Measurements from ENCODE around the gene TLNRD1.

TLNRD1 gene

DNA sequence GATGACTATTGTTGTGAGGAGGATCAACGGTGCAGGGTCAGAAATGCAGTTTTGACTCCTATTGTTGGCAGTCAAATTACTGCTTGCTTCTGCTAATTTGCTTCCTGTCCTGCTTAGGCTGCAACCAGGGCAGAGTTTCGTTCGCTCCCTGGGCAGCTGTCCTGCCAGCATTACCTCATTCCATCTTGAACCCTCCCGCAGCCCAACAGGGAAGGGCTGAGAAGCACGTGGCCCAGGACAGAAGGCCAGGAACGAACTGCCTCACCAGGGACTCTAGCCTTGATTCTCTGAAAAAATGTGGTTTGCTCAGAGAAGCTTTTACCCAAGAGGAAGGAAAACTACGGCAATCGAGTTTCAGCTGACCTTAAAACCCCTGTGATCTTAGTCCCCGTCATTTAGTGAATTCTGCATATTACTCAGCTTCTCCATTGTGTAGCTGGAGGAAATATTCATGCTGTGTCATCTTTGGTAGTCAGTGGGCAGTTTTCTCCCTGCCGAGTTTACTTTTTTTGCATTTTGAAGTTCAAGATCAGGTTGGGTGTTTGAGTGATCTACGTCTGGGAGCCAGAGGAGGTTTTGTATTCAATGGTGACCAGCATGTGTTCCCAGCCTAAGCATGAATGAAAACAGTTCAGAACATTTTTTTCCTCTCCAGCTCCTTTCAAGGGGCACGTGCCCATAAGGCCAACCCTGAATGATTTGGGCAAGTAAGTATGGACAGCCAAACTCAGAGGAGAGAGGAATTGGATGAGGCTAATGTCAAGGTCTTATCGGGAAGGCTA is 23.0 kb downstream of the TLNRD1 start:
- in situ Hi-C loops (cut with MboI; ENCODE audit: low sequenced_read_pairs, unreplicated experiment) = no loop called here
- DNase-seq (ENCODE audit: low spot score) = peak; percentile 77
- TF ChIP-seq, protein P1, sequence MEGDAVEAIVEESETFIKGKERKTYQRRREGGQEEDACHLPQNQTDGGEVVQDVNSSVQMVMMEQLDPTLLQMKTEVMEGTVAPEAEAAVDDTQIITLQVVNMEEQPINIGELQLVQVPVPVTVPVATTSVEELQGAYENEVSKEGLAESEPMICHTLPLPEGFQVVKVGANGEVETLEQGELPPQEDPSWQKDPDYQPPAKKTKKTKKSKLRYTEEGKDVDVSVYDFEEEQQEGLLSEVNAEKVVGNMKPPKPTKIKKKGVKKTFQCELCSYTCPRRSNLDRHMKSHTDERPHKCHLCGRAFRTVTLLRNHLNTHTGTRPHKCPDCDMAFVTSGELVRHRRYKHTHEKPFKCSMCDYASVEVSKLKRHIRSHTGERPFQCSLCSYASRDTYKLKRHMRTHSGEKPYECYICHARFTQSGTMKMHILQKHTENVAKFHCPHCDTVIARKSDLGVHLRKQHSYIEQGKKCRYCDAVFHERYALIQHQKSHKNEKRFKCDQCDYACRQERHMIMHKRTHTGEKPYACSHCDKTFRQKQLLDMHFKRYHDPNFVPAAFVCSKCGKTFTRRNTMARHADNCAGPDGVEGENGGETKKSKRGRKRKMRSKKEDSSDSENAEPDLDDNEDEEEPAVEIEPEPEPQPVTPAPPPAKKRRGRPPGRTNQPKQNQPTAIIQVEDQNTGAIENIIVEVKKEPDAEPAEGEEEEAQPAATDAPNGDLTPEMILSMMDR (IDR thresholded peaks at IDR 0.05; ENCODE audit: borderline replicate concordance, control extremely low read depth, extremely low read depth, insufficient read depth, missing control alignments) = no peak

DNA sequence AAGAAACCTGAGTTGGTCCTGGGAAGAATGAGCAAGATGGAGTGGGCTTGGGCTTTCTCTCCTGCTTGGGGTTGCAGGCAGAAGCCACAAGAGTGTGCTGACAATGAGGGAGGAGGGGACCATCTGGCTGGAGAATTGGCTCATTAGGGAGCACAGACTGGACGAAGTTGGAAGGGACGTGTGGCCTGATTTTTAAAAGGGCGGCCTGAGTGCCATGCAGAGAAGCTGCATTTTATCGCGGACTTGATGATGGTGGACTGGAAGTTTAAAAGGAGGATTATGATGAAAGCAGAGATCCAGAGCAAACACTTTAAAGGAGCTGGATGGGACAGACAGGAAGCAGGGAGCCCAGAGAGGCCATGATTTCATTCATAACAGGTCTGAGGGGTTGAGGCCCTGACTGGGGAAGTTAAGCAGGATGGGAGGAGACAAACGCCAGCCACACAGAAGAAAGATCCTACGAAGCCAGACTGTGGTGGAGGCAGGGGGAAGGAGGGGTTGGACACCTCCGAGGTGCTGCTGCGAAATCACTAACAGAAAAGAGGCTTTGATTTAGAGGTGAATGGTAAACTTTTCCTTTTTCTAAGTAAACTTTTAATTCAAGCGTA is 23.6 kb downstream of the TLNRD1 start:
- TF ChIP-seq, protein P1 (IDR thresholded peaks at IDR 0.05; ENCODE audit: borderline replicate concordance, control extremely low read depth, extremely low read depth, insufficient read depth, missing control alignments) = no peak
- in situ Hi-C loops (cut with MboI; ENCODE audit: low sequenced_read_pairs, unreplicated experiment) = no loop called here
- DNase-seq (ENCODE audit: low spot score) = no peak

- TF ChIP-seq, protein P1 (IDR thresholded peaks at IDR 0.05; ENCODE audit: borderline replicate concordance, control extremely low read depth, extremely low read depth, insufficient read depth, missing control alignments) = no peak
- in situ Hi-C loops (cut with MboI; ENCODE audit: low sequenced_read_pairs, unreplicated experiment) = no loop called here
- DNase-seq (ENCODE audit: low spot score) = no peak
Measured at GRCh38 chr15:81024936-81025335, 24.2 kb downstream of the TLNRD1 start.

GRCh38 chr15:81025721-81026370 is 25.1 kb downstream of the TLNRD1 start:
- DNase-seq (ENCODE audit: low spot score) = no peak
- in situ Hi-C loops (cut with MboI; ENCODE audit: low sequenced_read_pairs, unreplicated experiment) = no loop called here
- TF ChIP-seq, protein P1 (IDR thresholded peaks at IDR 0.05; ENCODE audit: borderline replicate concordance, control extremely low read depth, extremely low read depth, insufficient read depth, missing control alignments) = no peak

DNA sequence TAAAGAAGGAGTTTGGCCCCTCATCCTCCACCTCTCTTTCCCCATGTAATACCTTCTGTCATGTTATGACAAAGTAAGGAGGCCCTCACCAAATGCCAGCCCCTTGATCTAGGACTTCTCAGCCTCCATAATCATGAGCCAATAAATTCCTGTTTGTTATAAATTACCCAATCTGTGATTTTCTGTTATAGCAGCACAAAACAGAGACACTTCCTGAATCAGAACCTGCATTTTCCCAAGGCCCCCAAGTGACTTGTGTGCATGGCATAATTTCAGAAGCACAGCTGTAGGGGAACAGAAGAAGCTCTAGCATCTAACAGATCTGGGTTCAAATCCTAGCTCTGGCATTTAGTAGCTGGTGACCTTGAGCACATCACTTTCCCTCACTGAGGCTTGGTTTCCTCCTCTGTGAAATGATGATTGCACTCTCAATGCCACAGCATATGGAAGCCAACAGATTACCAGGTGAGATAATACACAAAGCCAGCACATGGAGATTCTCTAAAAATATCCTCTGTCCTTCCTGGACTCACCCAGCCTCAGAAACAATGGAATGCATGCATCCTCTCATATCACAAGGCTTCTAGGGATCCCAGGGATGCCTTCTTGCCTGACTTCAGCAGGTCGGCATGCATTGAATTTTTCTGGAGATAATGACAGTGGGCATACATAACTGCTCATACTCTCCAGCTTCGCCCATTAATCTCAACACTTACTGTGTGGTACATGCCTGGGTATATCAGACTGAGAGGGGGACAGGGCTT is 26.3 kb downstream of the TLNRD1 start:
- no peak for DNase-seq (ENCODE audit: low spot score)
- in situ Hi-C loops (cut with MboI; ENCODE audit: low sequenced_read_pairs, unreplicated experiment) = no loop called here
- TF ChIP-seq, protein P1 (IDR thresholded peaks at IDR 0.05; ENCODE audit: borderline replicate concordance, control extremely low read depth, extremely low read depth, insufficient read depth, missing control alignments) = no peak

Data from GM13976 (cell line).